GM12873 (cell line): Measurements from ENCODE around the gene PVALEF.

ENCODE experiments used
- CTCF ChIP-seq: IDR thresholded peaks from 2 replicates; pipeline ENCODE4 v1.5.1; 2012; ENCODE audit warnings: low read depth, mild to moderate bottlenecking, moderate library complexity, low read length, control low read depth; ENCODE audit not compliant: insufficient read depth; ENCODE audit errors: missing control alignments

The PVALEF gene

GRCh38 chr17:81165246-81166032 is at the start of gene PVALEF:
Gene PVALEF, plus strand, starts transcription at chr17:81165507. Its CDS starts 15,720 bp downstream, at chr17:81181227.
- TF ChIP-seq CTCF, result no peak

GRCh38 chr17:81115749-81116464 is 49.4 kb upstream of the PVALEF start:
- TF ChIP-seq CTCF, result no peak

GRCh38 chr17:81116704-81117103 is 48.6 kb upstream of the PVALEF start:
- TF ChIP-seq CTCF, result no peak

- no peak for TF ChIP-seq CTCF
Observed at GRCh38 chr17:81117672-81118198, 47.6 kb upstream of the PVALEF start.

- no peak for TF ChIP-seq CTCF
Observed at GRCh38 chr17:81118308-81119221, 46.7 kb upstream of the PVALEF start.

GRCh38 chr17:81119223-81120148 is 45.8 kb upstream of the PVALEF start:
- TF ChIP-seq CTCF, result no peak
